Parathyroid adenoma (tissue), 2 donors: ENCODE results near the gene GAR1.

Experiments
- H2AFZ ChIP-seq: fragments of 300-600 bp; sonication (generic); one replicate; pipeline ENCODE4 v1.7.0; 2017; ENCODE audit warnings: antibody characterized with exemption, mild to moderate bottlenecking
- H3K27ac ChIP-seq: fragments of 300-600 bp; sonication (generic); one replicate; pipeline ENCODE4 v1.7.0; 2017
- H3K27me3 ChIP-seq: fragments of 300-600 bp; sonication (generic); one replicate; pipeline ENCODE4 v1.7.0; 2017; ENCODE audit warnings: low read length; ENCODE audit not compliant: control insufficient read depth, insufficient read depth
- H3K36me3 ChIP-seq: fragments of 300-600 bp; sonication (generic); one replicate; pipeline ENCODE4 v1.7.0; 2017; ENCODE audit warnings: low read length; ENCODE audit not compliant: control insufficient read depth, insufficient read depth
- H3K4me1 ChIP-seq: fragments of 300-600 bp; sonication (generic); one replicate; pipeline ENCODE4 v1.7.0; 2017; ENCODE audit warnings: control low read depth
- H3K4me2 ChIP-seq: fragments of 300-600 bp; sonication (generic); one replicate; pipeline ENCODE4 v1.7.0; 2017; ENCODE audit warnings: low read length
- H3K4me3 ChIP-seq: fragments of 300-600 bp; sonication (generic); one replicate; pipeline ENCODE4 v1.7.0; 2017; ENCODE audit warnings: low read depth, low read length
- H3K79me2 ChIP-seq: fragments of 300-600 bp; sonication (generic); one replicate; pipeline ENCODE4 v1.7.0; 2017; ENCODE audit warnings: control low read depth
- H3K9ac ChIP-seq: fragments of 300-600 bp; sonication (generic); one replicate; pipeline ENCODE4 v1.7.0; 2017; ENCODE audit warnings: mild to moderate bottlenecking
- H3K9me3 ChIP-seq: fragments of 300-600 bp; sonication (generic); one replicate; pipeline ENCODE4 v1.7.0; 2017; ENCODE audit warnings: low read length; ENCODE audit not compliant: control insufficient read depth
- TF ChIP-seq, protein P1 (sequence below): fragments of 300-600 bp; sonication (generic); IDR thresholded peaks from one replicate; pipeline ENCODE4 v1.7.0; 2017; ENCODE audit warnings: antibody characterized with exemption, mild to moderate bottlenecking
- donor health status: primary hyperparathyroidism.

GAR1 gene

DNA sequence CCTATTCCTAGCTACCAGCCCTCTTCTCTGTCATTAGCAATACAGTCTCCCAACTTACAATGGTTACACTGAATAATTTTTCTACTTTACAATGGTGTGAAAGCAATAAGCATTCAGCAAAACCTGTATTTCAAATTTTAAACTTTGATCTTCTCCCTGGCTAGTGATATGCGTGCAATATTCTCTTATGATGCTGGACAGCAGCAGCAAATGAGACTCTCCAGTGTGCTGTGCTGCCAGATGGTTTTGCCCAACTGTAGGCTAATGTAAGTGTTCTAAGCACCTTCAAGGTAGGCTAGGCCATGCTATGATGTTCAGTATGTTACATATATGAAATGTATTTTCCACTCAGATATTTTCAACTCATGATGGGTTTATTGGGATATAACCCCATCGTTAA lies 5.9 kb upstream of the GAR1 start:
- no peak overlapping the region for H3K4me3 ChIP-seq
- H3K9me3 ChIP-seq, result no peaks in the 10 kb centered on the region
- no peak overlapping the region for H3K9ac ChIP-seq
- H3K27me3 ChIP-seq, result no peaks in the 10 kb centered on the region
- no peaks in the 10 kb centered on the region for H3K36me3 ChIP-seq
- no peak overlapping the region for H3K27ac ChIP-seq
- no peak overlapping the region for H2AFZ ChIP-seq
- TF ChIP-seq, protein P1, sequence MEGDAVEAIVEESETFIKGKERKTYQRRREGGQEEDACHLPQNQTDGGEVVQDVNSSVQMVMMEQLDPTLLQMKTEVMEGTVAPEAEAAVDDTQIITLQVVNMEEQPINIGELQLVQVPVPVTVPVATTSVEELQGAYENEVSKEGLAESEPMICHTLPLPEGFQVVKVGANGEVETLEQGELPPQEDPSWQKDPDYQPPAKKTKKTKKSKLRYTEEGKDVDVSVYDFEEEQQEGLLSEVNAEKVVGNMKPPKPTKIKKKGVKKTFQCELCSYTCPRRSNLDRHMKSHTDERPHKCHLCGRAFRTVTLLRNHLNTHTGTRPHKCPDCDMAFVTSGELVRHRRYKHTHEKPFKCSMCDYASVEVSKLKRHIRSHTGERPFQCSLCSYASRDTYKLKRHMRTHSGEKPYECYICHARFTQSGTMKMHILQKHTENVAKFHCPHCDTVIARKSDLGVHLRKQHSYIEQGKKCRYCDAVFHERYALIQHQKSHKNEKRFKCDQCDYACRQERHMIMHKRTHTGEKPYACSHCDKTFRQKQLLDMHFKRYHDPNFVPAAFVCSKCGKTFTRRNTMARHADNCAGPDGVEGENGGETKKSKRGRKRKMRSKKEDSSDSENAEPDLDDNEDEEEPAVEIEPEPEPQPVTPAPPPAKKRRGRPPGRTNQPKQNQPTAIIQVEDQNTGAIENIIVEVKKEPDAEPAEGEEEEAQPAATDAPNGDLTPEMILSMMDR, result no peak
- H3K4me2 ChIP-seq, result no peak overlapping the region
- no peaks in the 10 kb centered on the region for H3K79me2 ChIP-seq
- H3K4me1 ChIP-seq, result no peaks in the 10 kb centered on the region

DNA sequence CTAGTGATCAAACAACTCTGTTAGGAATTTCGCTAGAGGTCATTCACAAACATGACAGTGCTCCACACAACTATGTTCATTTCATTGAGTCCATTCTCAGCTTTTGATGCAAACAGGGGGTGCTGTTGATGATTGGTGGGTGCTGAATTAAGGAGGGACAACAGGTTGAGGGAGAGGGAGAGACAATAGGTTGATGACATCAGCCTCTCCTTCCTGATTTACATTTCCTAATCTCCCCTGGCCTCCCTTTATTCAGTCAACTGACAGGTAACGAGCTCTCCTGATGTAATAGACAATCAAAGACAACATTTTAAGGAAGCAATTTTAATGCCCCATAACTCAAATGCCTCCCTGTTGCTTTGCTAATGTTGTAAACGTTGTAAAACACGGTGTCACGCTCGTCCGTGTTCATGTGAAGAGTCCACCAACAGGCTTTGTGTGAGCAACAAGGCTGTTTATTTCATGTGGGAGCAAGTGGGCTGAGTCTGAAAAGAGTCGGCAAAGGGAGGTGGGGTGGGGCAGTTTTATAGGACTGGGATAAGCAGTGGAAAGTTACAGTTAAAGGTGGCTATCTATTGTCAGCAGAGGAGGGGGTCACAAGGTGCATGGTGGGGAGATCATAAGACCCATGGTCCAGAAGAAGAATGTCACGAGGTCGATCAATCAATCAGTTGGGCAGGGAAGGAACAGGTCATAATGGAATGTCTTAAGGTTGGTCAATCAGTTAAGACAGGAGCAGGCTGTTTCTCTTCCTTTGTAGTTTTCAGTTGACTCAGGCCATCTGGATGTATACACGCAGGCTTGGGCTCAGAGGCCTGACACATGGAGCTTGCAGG lies 4.8 kb upstream of the GAR1 start:
- H3K9ac ChIP-seq, result no peak overlapping the region
- H3K79me2 ChIP-seq, result no peaks in the 10 kb centered on the region
- no peak overlapping the region for H3K27ac ChIP-seq
- no peaks in the 10 kb centered on the region for H3K36me3 ChIP-seq
- H3K27me3 ChIP-seq, result no peaks in the 10 kb centered on the region
- H3K4me2 ChIP-seq, result no peak overlapping the region
- TF ChIP-seq, protein P1, result no peak
- H2AFZ ChIP-seq, result no peak overlapping the region
- H3K4me1 ChIP-seq, result no peaks in the 10 kb centered on the region
- no peak overlapping the region for H3K4me3 ChIP-seq
- no peaks in the 10 kb centered on the region for H3K9me3 ChIP-seq

DNA sequence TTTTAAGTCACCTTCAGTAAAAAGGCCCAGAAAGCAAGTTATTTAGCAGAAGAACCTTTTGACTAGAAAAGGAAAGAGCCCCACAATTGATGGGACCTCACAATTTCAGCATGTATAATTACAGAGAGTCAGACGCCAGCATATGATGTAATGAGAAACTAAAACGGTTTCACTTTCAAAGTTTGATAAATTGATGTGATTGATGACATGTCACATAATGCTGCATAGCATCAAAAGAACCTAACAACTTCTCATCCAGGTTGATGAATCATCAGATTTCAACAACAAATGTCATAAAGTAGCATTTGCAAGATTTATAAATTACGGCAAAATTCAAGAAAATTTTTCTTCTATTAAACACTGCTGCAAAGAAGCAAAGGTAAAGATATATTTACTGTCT lies 3.9 kb upstream of the GAR1 start:
- Histone ChIP-seq H3K27me3 (no peaks in the 10 kb centered on the region), H3K36me3 (no peaks in the 10 kb centered on the region), H3K9ac (no peak overlapping the region), H3K4me2 (no peak overlapping the region), H3K79me2 (no peaks in the 10 kb centered on the region), H3K27ac (no peak overlapping the region), H3K4me3 (no peak overlapping the region), H3K4me1 (no peaks in the 10 kb centered on the region), H2AFZ (no peak overlapping the region), H3K9me3 (no peaks in the 10 kb centered on the region)
- TF ChIP-seq, protein P1, result no peak

DNA sequence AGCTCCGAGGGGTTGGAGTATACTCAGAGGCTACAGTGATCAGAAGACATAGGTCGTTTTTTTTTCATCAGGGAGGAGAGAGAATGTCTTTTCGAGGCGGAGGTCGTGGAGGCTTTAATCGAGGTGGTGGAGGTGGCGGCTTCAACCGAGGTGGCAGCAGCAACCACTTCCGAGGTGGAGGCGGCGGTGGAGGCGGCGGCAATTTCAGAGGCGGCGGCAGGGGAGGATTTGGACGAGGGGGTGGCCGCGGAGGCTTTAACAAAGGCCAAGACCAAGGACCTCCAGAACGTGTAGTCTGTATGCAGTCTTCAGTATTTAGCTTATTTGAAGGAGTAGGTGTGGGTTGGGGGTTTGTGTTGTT lies 500 bp downstream of the GAR1 start:
- H3K27me3 ChIP-seq, result no peaks in the 10 kb centered on the region
- peak overlapping the region; percentile 87 for H3K4me3 ChIP-seq
- no peaks in the 10 kb centered on the region for H3K36me3 ChIP-seq
- no peaks in the 10 kb centered on the region for H3K9me3 ChIP-seq
- TF ChIP-seq, protein P1, result no peak
- H3K4me1 ChIP-seq, result no peaks in the 10 kb centered on the region
- no peak overlapping the region for H3K27ac ChIP-seq
- peak overlapping the region; percentile 85 for H2AFZ ChIP-seq
- H3K9ac ChIP-seq, result no peak overlapping the region
- peak overlapping the region; percentile 95 for H3K4me2 ChIP-seq
- H3K79me2 ChIP-seq, result no peaks in the 10 kb centered on the region

DNA sequence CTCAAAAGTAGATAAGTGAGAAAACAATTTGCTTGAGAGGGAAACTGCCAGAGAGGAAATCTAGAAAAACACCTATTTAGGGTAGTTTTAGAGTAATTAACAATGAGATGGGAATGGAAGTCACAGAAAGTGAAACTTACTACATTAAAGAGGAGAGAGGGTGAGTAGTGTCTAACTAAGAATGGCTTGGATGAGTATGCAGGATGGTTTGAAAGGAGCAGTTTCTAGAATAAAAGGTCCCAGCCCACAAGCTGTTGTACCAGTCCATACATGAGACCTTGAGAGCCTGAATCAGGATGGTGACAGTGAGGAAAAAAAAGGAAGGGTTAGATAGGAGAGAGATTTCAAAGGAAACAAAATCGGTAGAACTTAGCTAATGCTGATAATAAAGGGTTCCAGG lies 1.3 kb downstream of the GAR1 start:
- H2AFZ ChIP-seq, result no peak overlapping the region
- H3K4me2 ChIP-seq, result no peak overlapping the region
- H3K79me2 ChIP-seq, result no peaks in the 10 kb centered on the region
- no peaks in the 10 kb centered on the region for H3K36me3 ChIP-seq
- H3K9ac ChIP-seq, result no peak overlapping the region
- H3K4me1 ChIP-seq, result no peaks in the 10 kb centered on the region
- no peaks in the 10 kb centered on the region for H3K9me3 ChIP-seq
- no peak overlapping the region for H3K27ac ChIP-seq
- H3K4me3 ChIP-seq, result peak overlapping the region; percentile 18
- H3K27me3 ChIP-seq, result no peaks in the 10 kb centered on the region
- TF ChIP-seq, protein P1, result no peak
